Smooth muscle cell (in vitro differentiated cells): ENCODE data around the gene TP53I3. TPM values are rescaled to one million over a fixed set of nuclear protein-coding genes. Genes with fewer than 3 reads are reported as not detected.

Source experiments
- polyA plus RNA-seq: library from polyadenylated mRNA; unstranded; fragments of >200 nt; fragmentation: Nextera tagmentation; extraction: Ambion mirVana; gene quantifications from 2 replicates; pipeline ENCODE4 v1.2.1, GENCODE V29; 2016
- small RNA-seq: library from RNA; depleted of rRNA; stranded (forward); fragments of <200 nt; gene quantifications from one replicate; pipeline ENCODE3, GENCODE V24; 2014
- total RNA-seq: library from RNA; depleted of rRNA; stranded (reverse); fragments of >200 nt; gene quantifications from 2 replicates; pipeline ENCODE4 v1.2.3, GENCODE V29; 2014

Gene TP53I3
- total and polyA plus RNA-seq, 2 experiments from 2014 or later: 24.9 to 56.3 TPM

Small RNAs within 50 kb of the gene (small RNA-seq; reads per million reads assigned to genes)
- gene RNU6-370P: not detected

Other genes starting within 250 kb of the TP53I3 start
- 17.5 and 19.1 TPM in 2 replicates for gene ATAD2B, start 157.7 kb downstream of the TP53I3 start, total RNA-seq
- 6.2 and 8.3 TPM in 2 replicates for gene ATAD2B, start 157.7 kb downstream of the TP53I3 start, polyA plus RNA-seq
- 21.6 and 26.0 TPM in 2 replicates for gene UBXN2A, start 144.4 kb downstream of the TP53I3 start, total RNA-seq
- 15.5 and 19.1 TPM in 2 replicates for gene UBXN2A, start 144.4 kb downstream of the TP53I3 start, polyA plus RNA-seq
- gene MFSD2B, start 74.7 kb downstream of the TP53I3 start, total RNA-seq: 0.04 TPM in 1 of 2 replicates, not detected in the other
- gene MFSD2B, start 74.7 kb downstream of the TP53I3 start, polyA plus RNA-seq: 0.54 and 1.7 TPM in 2 replicates
- gene WDCP, start 37.4 kb downstream of the TP53I3 start, total RNA-seq: 7.7 and 9.1 TPM in 2 replicates
- gene WDCP, start 37.4 kb downstream of the TP53I3 start, polyA plus RNA-seq: 2.5 and 3.1 TPM in 2 replicates
- 17.2 and 17.5 TPM in 2 replicates for gene FKBP1B, start 35.1 kb downstream of the TP53I3 start, total RNA-seq
- gene FKBP1B, start 35.1 kb downstream of the TP53I3 start, polyA plus RNA-seq: 26.3 and 29.8 TPM in 2 replicates
- 260 and 279 TPM in 2 replicates for gene SF3B6, start 8.5 kb downstream of the TP53I3 start, total RNA-seq
- gene SF3B6, start 8.5 kb downstream of the TP53I3 start, polyA plus RNA-seq: 210 and 220 TPM in 2 replicates
- 1.5 TPM in 1 of 2 replicates, not detected in the other for gene PFN4, start 38.5 kb upstream of the TP53I3 start, total RNA-seq
- gene PFN4, start 38.5 kb upstream of the TP53I3 start, polyA plus RNA-seq: 0.85 and 1.0 TPM in 2 replicates
- gene FAM228B, start 38.6 kb upstream of the TP53I3 start, total RNA-seq: 7.0 and 14.2 TPM in 2 replicates
- gene FAM228B, start 38.6 kb upstream of the TP53I3 start, polyA plus RNA-seq: 16.6 and 18.1 TPM in 2 replicates
- not detected in 2 replicates for gene FAM228A, start 90.2 kb upstream of the TP53I3 start, total RNA-seq
- 0.27 and 0.57 TPM in 2 replicates for gene FAM228A, start 90.2 kb upstream of the TP53I3 start, polyA plus RNA-seq